ENCODE measurements around the gene IRF2.

- no peak for TF ChIP-seq CTCF (IDR thresholded peaks at IDR 0.05)
- no peak for TF ChIP-seq POLR2A (IDR thresholded peaks at IDR 0.05)
- TF ChIP-seq EP300 (IDR thresholded peaks at IDR 0.05), result no peak
- no peak for TF ChIP-seq POLR2AphosphoS5 (IDR thresholded peaks at IDR 0.05)
These were observed 103.5 kb downstream of the IRF2 start for GRCh38 chr4:184370711-184371389.

Measured in suprapubic skin (tissue), 4 donors.